H9 (cell line): Measurements from ENCODE around the gene HTD2. TPM values are rescaled to one million over a fixed set of nuclear protein-coding genes. Genes with fewer than 3 reads are reported as not detected.

ENCODE experiments used
- DNase-seq: peaks from one replicate; pipeline ENCODE4 v3.0.0-alpha.2; 2017
- H2AFZ ChIP-seq: one replicate; pipeline ENCODE4 v1.6.1; 2013; ENCODE audit warnings: mild to moderate bottlenecking, low read length, control low read depth, moderate library complexity
- H2AK5ac ChIP-seq: 2 replicates; pipeline ENCODE4 v1.6.1; 2013; ENCODE audit warnings: low read length, control low read depth, mixed read lengths; ENCODE audit not compliant: insufficient read length
- H2BK120ac ChIP-seq: one replicate; pipeline ENCODE4 v1.6.1; 2013; ENCODE audit warnings: low read depth, mild to moderate bottlenecking, low read length, control low read depth, inconsistent platforms; ENCODE audit not compliant: poor library complexity, severe bottlenecking
- H2BK12ac ChIP-seq: 2 replicates; pipeline ENCODE4 v1.6.1; 2013; ENCODE audit warnings: low read length, control low read depth, mixed read lengths, low read depth; ENCODE audit not compliant: insufficient read length
- H2BK15ac ChIP-seq: 2 replicates; pipeline ENCODE4 v1.6.1; 2013; ENCODE audit warnings: low read depth, low read length, control low read depth
- H2BK20ac ChIP-seq: one replicate; pipeline ENCODE4 v1.6.1; 2013; ENCODE audit warnings: low read depth, mild to moderate bottlenecking, low read length, control low read depth, inconsistent platforms; ENCODE audit not compliant: poor library complexity, severe bottlenecking
- H2BK5ac ChIP-seq: 2 replicates; pipeline ENCODE4 v1.6.1; 2013; ENCODE audit warnings: low read length, control low read depth, mixed read lengths; ENCODE audit not compliant: insufficient read length
- H3K14ac ChIP-seq: 2 replicates; pipeline ENCODE4 v1.6.1; 2013; ENCODE audit warnings: low read length, control low read depth; ENCODE audit not compliant: insufficient read depth
- H3K18ac ChIP-seq: 2 replicates; pipeline ENCODE4 v1.6.1; 2013; ENCODE audit warnings: low read depth, mild to moderate bottlenecking, mixed read lengths, low read length, control low read depth; ENCODE audit not compliant: insufficient read length
- H3K23ac ChIP-seq: 2 replicates; pipeline ENCODE4 v1.6.1; 2013; ENCODE audit warnings: low read length, control low read depth, mixed read lengths, low read depth; ENCODE audit not compliant: insufficient read length
- H3K23me2 ChIP-seq: 2 replicates; pipeline ENCODE4 v1.6.1; 2013; ENCODE audit warnings: low read depth, mild to moderate bottlenecking, mixed read lengths, low read length, control low read depth; ENCODE audit not compliant: insufficient read length, poor library complexity, severe bottlenecking
- H3K27ac ChIP-seq: 2 replicates; pipeline ENCODE4 v1.5.1; 2013; ENCODE audit warnings: low read length, control low read depth, mixed read lengths, low read depth; ENCODE audit not compliant: insufficient read length
- H3K27me3 ChIP-seq: 2 replicates; pipeline ENCODE4 v1.6.1; 2013; ENCODE audit warnings: low read length, control low read depth, inconsistent platforms; ENCODE audit not compliant: insufficient read depth
- H3K4ac ChIP-seq: 2 replicates; pipeline ENCODE4 v1.6.1; 2013; ENCODE audit warnings: low read depth, mild to moderate bottlenecking, control low read depth, inconsistent platforms, low read length, moderate library complexity
- H3K4me1 ChIP-seq: 2 replicates; pipeline ENCODE4 v1.6.1; 2013; ENCODE audit warnings: low read length, control low read depth, inconsistent platforms; ENCODE audit not compliant: insufficient read depth
- H3K4me2 ChIP-seq: 2 replicates; pipeline ENCODE4 v1.6.1; 2013; ENCODE audit warnings: low read length, control low read depth, mixed read lengths; ENCODE audit not compliant: insufficient read length, insufficient read depth
- H3K56ac ChIP-seq: 2 replicates; pipeline ENCODE4 v1.6.1; 2013; ENCODE audit warnings: low read depth, mild to moderate bottlenecking, mixed read lengths, low read length, control low read depth; ENCODE audit not compliant: insufficient read length
- H3K79me1 ChIP-seq: 2 replicates; pipeline ENCODE4 v1.6.1; 2013; ENCODE audit warnings: low read depth, mild to moderate bottlenecking, moderate library complexity, low read length, control low read depth, inconsistent platforms; ENCODE audit not compliant: insufficient read depth, poor library complexity, severe bottlenecking
- H3K79me2 ChIP-seq: 2 replicates; pipeline ENCODE4 v1.6.1; 2013; ENCODE audit warnings: low read length, control low read depth, inconsistent platforms; ENCODE audit not compliant: insufficient read depth
- H3K9ac ChIP-seq: 2 replicates; pipeline ENCODE4 v1.6.1; 2013; ENCODE audit warnings: low read length, control low read depth, mixed read lengths; ENCODE audit not compliant: insufficient read length; ENCODE audit errors: extremely low read depth
- H3K9me3 ChIP-seq: one replicate; pipeline ENCODE4 v1.6.1; 2013; ENCODE audit warnings: low read depth, low read length, inconsistent platforms; ENCODE audit not compliant: control insufficient read depth
- H3T11ph ChIP-seq: one replicate; pipeline ENCODE4 v1.6.1; 2013; ENCODE audit warnings: mild to moderate bottlenecking, low read length, control low read depth, inconsistent platforms
- H4K20me1 ChIP-seq: one replicate; pipeline ENCODE4 v1.6.1; 2013; ENCODE audit not compliant: control insufficient read depth, insufficient read length, insufficient read depth
- H4K5ac ChIP-seq: 2 replicates; pipeline ENCODE4 v1.6.1; 2013; ENCODE audit warnings: low read depth, mild to moderate bottlenecking, mixed read lengths, low read length, control low read depth; ENCODE audit not compliant: insufficient read length
- H4K8ac ChIP-seq: replicated peaks from 2 replicates; pipeline ENCODE4 v1.6.1; 2013; ENCODE audit warnings: low read length, control low read depth, mixed read lengths, low read depth; ENCODE audit not compliant: insufficient read length
- H4K91ac ChIP-seq: 2 replicates; pipeline ENCODE4 v1.6.1; 2013; ENCODE audit warnings: low read depth, mild to moderate bottlenecking, moderate library complexity, mixed read lengths, low read length, control low read depth; ENCODE audit not compliant: insufficient read length
- H3K27ac Mint-ChIP-seq, 3 experiments: 2 replicates in 2 of 3; 3 replicates in 1 of 3; pipeline ENCODE4 v1.8.0; 2020 to 2021; ENCODE audit warnings: mixed read lengths in 3 of 3, mild to moderate bottlenecking in 1 of 3, moderate library complexity in 1 of 3
- H3K27me3 Mint-ChIP-seq: 2 replicates; pipeline ENCODE4 v1.8.0; 2021; ENCODE audit warnings: low read depth, mild to moderate bottlenecking, moderate library complexity, mixed read lengths
- H3K36me3 Mint-ChIP-seq, 3 experiments: 2 replicates in 2 of 3; 3 replicates in 1 of 3; pipeline ENCODE4 v1.8.0; 2020 to 2021; ENCODE audit warnings: low read depth in 3 of 3, mixed read lengths in 3 of 3; ENCODE audit not compliant: insufficient read depth in 1 of 3
- H3K4me1 Mint-ChIP-seq, 2 experiments: 2 replicates each; pipeline ENCODE4 v1.8.0; 2020; ENCODE audit warnings: mixed read lengths in 2 of 2
- H3K4me3 Mint-ChIP-seq, 2 experiments: 2 replicates in 1 of 2; 3 replicates in 1 of 2; pipeline ENCODE4 v1.8.0; 2020 to 2021; ENCODE audit warnings: mild to moderate bottlenecking in 2 of 2, mixed read lengths in 2 of 2, moderate library complexity in 1 of 2
- H3K9me3 Mint-ChIP-seq, 2 experiments: 2 replicates in 1 of 2; 3 replicates in 1 of 2; pipeline ENCODE4 v1.8.0; 2020; ENCODE audit warnings: mild to moderate bottlenecking in 2 of 2, mixed read lengths in 2 of 2, moderate library complexity in 1 of 2
- CTCF ChIP-seq: fragments of 200-600 bp; sonication (generic); conservative IDR thresholded peaks from 3 replicates; pipeline ENCODE4 v1.8.0; 2021; ENCODE audit warnings: antibody characterized with exemption, mild to moderate bottlenecking
- WGBS: extraction: QIAGEN DNeasy Blood & Tissue Kit; methylation state at CpG from one replicate; pipeline ENCODE4 v1.1.7; 2013; ENCODE audit warnings: missing lambda C conversion rate, low lambda C conversion rate, mixed read lengths; ENCODE audit not compliant: insufficient read length; ENCODE audit errors: extremely low coverage; 5-methylcytosine and 5-hydroxymethylcytosine counted together
- total RNA-seq: library from RNA; stranded (reverse); gene quantifications from 2 replicates; pipeline ENCODE4 v1.2.1, GENCODE V29; 2021

HTD2 gene
- total RNA-seq, 1 experiment from 2014 or later: 13.4 TPM

- Histone ChIP-seq H3K23ac (no peak overlapping the region), H3K9me3 (no peaks in the 10 kb centered on the region), H4K91ac (no peak overlapping the region), H2AK5ac (no peak overlapping the region), H4K8ac (no peak overlapping the region), H2BK12ac (no peak overlapping the region), H3K27me3 (no peaks in the 10 kb centered on the region), H3K27ac (no peak overlapping the region), H3K79me2 (no peaks in the 10 kb centered on the region), H3K79me1 (no peaks in the 10 kb centered on the region), H3K56ac (no peak overlapping the region), H3K23me2 (no peaks in the 10 kb centered on the region), H3K4me1 (no peaks in the 10 kb centered on the region), H3K4me2 (no peak overlapping the region), H2BK15ac (no peak overlapping the region), H4K20me1 (no peaks in the 10 kb centered on the region), H4K5ac (no peak overlapping the region), H2AFZ (no peak overlapping the region), H2BK5ac (no peak overlapping the region), H2BK20ac (no peak overlapping the region), H3K14ac (no peak overlapping the region), H3K9ac (no peak overlapping the region), H2BK120ac (no peak overlapping the region), H3K18ac (no peak overlapping the region), H3T11ph (no peak overlapping the region), H3K4ac (no peak overlapping the region)
- no peak for TF ChIP-seq CTCF
- Mint-ChIP-seq H3K27me3 (peaks cover 7% of the 10 kb centered on the region), H3K4me1 (peaks cover 10 to 11% of the 10 kb centered on the region in 2 experiments), H3K9me3 (peaks cover 0 to 6% of the 10 kb centered on the region in 2 experiments; a peak in 1 of 5 replicates), H3K4me3 (no peak overlapping the region), H3K36me3 (peaks cover 0 to 4% (median 0%) of the 10 kb centered on the region in 3 experiments; a peak in 3 of 7 replicates), H3K27ac (no peak overlapping the region)
- DNase-seq: no peak
- WGBS: no CpG with 5 or more reads among the region's 6 CpGs
These were observed 9.5 kb upstream of the HTD2 start for GRCh38 chr3:58296843-58297242.
